Type B pancreatic cell (in vitro differentiated cells): ENCODE results near the gene SCAP. TPM values are rescaled to one million over a fixed set of nuclear protein-coding genes. Genes with fewer than 3 reads are reported as not detected.
"Not testable (repeated sequence)": the region's sequence is repeated elsewhere in the genome, so short reads cannot be mapped to it uniquely, and the experiment has no call there.

ENCODE experiments used
- DNase-seq: peaks from one replicate; pipeline ENCODE4 v3.0.0; 2021; ENCODE audit warnings: mixed read lengths; ENCODE audit not compliant: unreplicated experiment; ENCODE audit errors: extremely low spot score
- H3K27ac Mint-ChIP-seq: 2 replicates; pipeline ENCODE4 v1.8.0; 2021; ENCODE audit warnings: mild to moderate bottlenecking, mixed read lengths
- H3K27me3 Mint-ChIP-seq: 2 replicates; pipeline ENCODE4 v1.8.0; 2021; ENCODE audit warnings: mixed read lengths
- H3K36me3 Mint-ChIP-seq: 2 replicates; pipeline ENCODE4 v1.8.0; 2021; ENCODE audit warnings: mixed read lengths
- H3K4me1 Mint-ChIP-seq: one replicate; pipeline ENCODE4 v1.8.0; 2021; ENCODE audit warnings: mixed read lengths; ENCODE audit not compliant: unreplicated experiment
- H3K4me3 Mint-ChIP-seq: 2 replicates; pipeline ENCODE4 v1.8.0; 2021; ENCODE audit warnings: mild to moderate bottlenecking, mixed read lengths
- H3K9me3 Mint-ChIP-seq: 2 replicates; pipeline ENCODE4 v1.8.0; 2021; ENCODE audit warnings: mixed read lengths
- CTCF ChIP-seq: fragments of 200-600 bp; sonication (generic); conservative IDR thresholded peaks from 2 replicates; pipeline ENCODE4 v1.5.0; 2021; ENCODE audit warnings: antibody characterized with exemption, mild to moderate bottlenecking
- total RNA-seq: library from RNA; stranded (reverse); gene quantifications from 2 replicates; pipeline ENCODE4 v1.2.1, GENCODE V29; 2021; ENCODE audit warnings: low replicate concordance

Gene SCAP
- total RNA-seq, 1 donor from 2014 or later, result 106 TPM

GRCh38 chr3:47464588-47464987, 11.2 kb downstream of the SCAP start:
- no peak overlapping the region for H3K27ac Mint-ChIP-seq
- H3K4me1 Mint-ChIP-seq, result peaks cover 10% of the 10 kb centered on the region
- TF ChIP-seq CTCF, result no peak
- peaks cover under 1% of the 10 kb centered on the region for H3K9me3 Mint-ChIP-seq
- DNase-seq, result no peak
- peaks cover 28% of the 10 kb centered on the region for H3K36me3 Mint-ChIP-seq
- H3K27me3 Mint-ChIP-seq, result no peaks in the 10 kb centered on the region
- H3K4me3 Mint-ChIP-seq, result no peak overlapping the region

- not testable (repeated sequence) for H3K4me3 Mint-ChIP-seq, H3K27me3 Mint-ChIP-seq, H3K9me3 Mint-ChIP-seq, H3K27ac Mint-ChIP-seq
- H3K4me1 Mint-ChIP-seq, result peaks cover 10% of the 10 kb centered on the region
- DNase-seq, result peak; percentile 6
- H3K36me3 Mint-ChIP-seq, result peaks cover 19% of the 10 kb centered on the region
These were observed 16.1 kb downstream of the SCAP start for GRCh38 chr3:47459534-47460085.

- Mint-ChIP-seq H3K27ac (no peak overlapping the region), H3K27me3 (no peaks in the 10 kb centered on the region), H3K9me3 (peaks cover 6% of the 10 kb centered on the region), H3K4me3 (no peak overlapping the region), H3K36me3 (peaks cover 10% of the 10 kb centered on the region), H3K4me1 (peaks cover 3% of the 10 kb centered on the region)
- peak; percentile 8 for DNase-seq
- TF ChIP-seq CTCF, result no peak
These were observed 18.8 kb downstream of the SCAP start for GRCh38 chr3:47456984-47457383.

GRCh38 chr3:47455806-47456452, 19.8 kb downstream of the SCAP start:
- Mint-ChIP-seq H3K4me3 (no peak overlapping the region), H3K27ac (no peak overlapping the region), H3K36me3 (peaks cover 7% of the 10 kb centered on the region), H3K4me1 (peaks cover 3% of the 10 kb centered on the region), H3K9me3 (peaks cover 6% of the 10 kb centered on the region), H3K27me3 (no peaks in the 10 kb centered on the region)
- peak; percentile 4 for DNase-seq
- no peak for TF ChIP-seq CTCF

GRCh38 chr3:47452453-47453215, 23.1 kb downstream of the SCAP start:
- no peak overlapping the region for H3K27ac Mint-ChIP-seq
- H3K9me3 Mint-ChIP-seq, result peaks cover 6% of the 10 kb centered on the region
- TF ChIP-seq CTCF, result no peak
- no peaks in the 10 kb centered on the region for H3K27me3 Mint-ChIP-seq
- no peak overlapping the region for H3K4me3 Mint-ChIP-seq
- H3K4me1 Mint-ChIP-seq, result peaks cover 7% of the 10 kb centered on the region
- DNase-seq, result peak; percentile 3
- peaks cover 7% of the 10 kb centered on the region for H3K36me3 Mint-ChIP-seq

- no peak for TF ChIP-seq CTCF
- no peak for DNase-seq
- H3K27me3 Mint-ChIP-seq, result no peaks in the 10 kb centered on the region
- H3K36me3 Mint-ChIP-seq, result peaks cover 23% of the 10 kb centered on the region
- peaks cover 10% of the 10 kb centered on the region for H3K9me3 Mint-ChIP-seq
- H3K27ac Mint-ChIP-seq, result peak overlapping the region; percentile 91
- peak overlapping the region; percentile 54 for H3K4me3 Mint-ChIP-seq
- peaks cover 16% of the 10 kb centered on the region for H3K4me1 Mint-ChIP-seq
These were observed 31.6 kb downstream of the SCAP start for GRCh38 chr3:47444103-47444502.
